Tibial nerve (tissue), 4 donors: ENCODE data around the gene PON3.

Experiments used
- CTCF ChIP-seq, 5 experiments: fragments of 200-600 bp in 3 of 5; fragments of 450-650 bp in 2 of 5; sonication (generic) in 3 of 5; IDR thresholded peaks; one replicate each; pipeline ENCODE4 v1.5.1; 2016 to 2019; ENCODE audit warnings: antibody characterized with exemption in 5 of 5, mild to moderate bottlenecking in 3 of 5, moderate library complexity in 2 of 5
- EP300 ChIP-seq, 2 donors: sonication (generic); formaldehyde crosslinking; IDR thresholded peaks; one replicate each; pipeline ENCODE4 v1.6.1; 2017; ENCODE audit warnings: antibody characterized with exemption in 2 of 2, mild to moderate bottlenecking in 1 of 2
- POLR2A ChIP-seq, 2 donors: fragments of 450-650 bp; IDR thresholded peaks; one replicate each; pipeline ENCODE4 v1.6.1; 2017; ENCODE audit warnings: antibody characterized with exemption in 2 of 2, mild to moderate bottlenecking in 2 of 2, moderate library complexity in 2 of 2

GRCh38 chr7:95435422-95435780 lies 39.2 kb upstream of the PON3 start:
- TF ChIP-seq POLR2A (IDR thresholded peaks at IDR 0.05) (no peak), CTCF (IDR thresholded peaks at IDR 0.05) (no peak), EP300 (IDR thresholded peaks at IDR 0.05) (no peak)
